UCSD-AML1 (cell line): Measurements from ENCODE around the gene ARL17B.
"Not testable (repeated sequence)": the region's sequence is repeated elsewhere in the genome, so short reads cannot be mapped to it uniquely, and the experiment has no call there.

Source experiments
- DNase-seq: peaks from one replicate; lab custom pipeline; 2025; ENCODE audit not compliant: unreplicated experiment; lab: John Stamatoyannopoulos, UW

The ARL17B gene

GRCh38 chr17:46290906-46291546, 70.5 kb downstream of the ARL17B start:
- DNase-seq: peak; percentile 26

GRCh38 chr17:46287587-46287986, 74.0 kb downstream of the ARL17B start:
- not testable (repeated sequence) for DNase-seq

DNA sequence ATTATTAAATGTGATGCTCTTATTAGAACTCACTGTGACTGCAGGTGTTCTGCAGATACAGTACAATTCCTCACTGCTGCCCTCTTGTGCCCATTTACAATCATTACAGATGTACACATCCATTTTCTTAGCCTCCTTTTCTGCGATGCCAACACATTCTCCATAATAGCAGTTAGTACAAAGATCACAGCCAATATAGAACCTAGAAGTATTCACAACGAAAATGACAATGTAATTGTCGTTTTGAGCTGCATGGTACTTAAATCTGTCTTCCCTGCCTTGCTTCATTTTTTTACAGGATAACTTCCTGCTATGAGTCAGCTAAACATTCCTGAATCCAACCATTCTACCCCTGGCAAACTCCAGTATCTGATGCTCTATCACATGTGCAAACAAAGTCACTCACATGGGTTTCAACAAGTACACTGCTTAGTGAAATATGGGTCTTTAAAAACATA, 74.8 kb downstream of the ARL17B start:
- not testable (repeated sequence) for DNase-seq

GRCh38 chr17:46285500-46285899, 76.1 kb downstream of the ARL17B start:
- DNase-seq: not testable (repeated sequence)

DNA sequence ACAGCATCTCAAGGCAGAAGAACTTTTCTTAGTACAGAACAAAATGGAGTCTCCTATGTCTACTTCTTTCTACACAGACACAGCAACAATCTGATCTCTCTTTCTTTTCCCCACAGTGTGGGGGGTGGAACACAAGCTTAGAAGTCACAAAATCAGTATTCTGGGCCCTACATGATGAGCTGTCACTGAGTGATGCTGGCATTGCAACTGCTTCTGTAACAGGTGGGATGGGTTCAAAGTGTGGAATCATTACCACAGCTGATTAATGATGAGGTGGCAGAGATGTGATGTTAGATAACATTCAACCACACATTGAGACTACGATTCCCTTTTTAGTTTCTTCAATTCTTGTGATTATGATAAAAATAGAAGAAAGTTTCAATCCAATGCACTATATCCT, 77.1 kb downstream of the ARL17B start:
- not testable (repeated sequence) for DNase-seq

- not testable (repeated sequence) for DNase-seq
These were observed 78.9 kb downstream of the ARL17B start for GRCh38 chr17:46282635-46283034.

GRCh38 chr17:46281336-46281735, 80.2 kb downstream of the ARL17B start:
- DNase-seq: not testable (repeated sequence)

DNA sequence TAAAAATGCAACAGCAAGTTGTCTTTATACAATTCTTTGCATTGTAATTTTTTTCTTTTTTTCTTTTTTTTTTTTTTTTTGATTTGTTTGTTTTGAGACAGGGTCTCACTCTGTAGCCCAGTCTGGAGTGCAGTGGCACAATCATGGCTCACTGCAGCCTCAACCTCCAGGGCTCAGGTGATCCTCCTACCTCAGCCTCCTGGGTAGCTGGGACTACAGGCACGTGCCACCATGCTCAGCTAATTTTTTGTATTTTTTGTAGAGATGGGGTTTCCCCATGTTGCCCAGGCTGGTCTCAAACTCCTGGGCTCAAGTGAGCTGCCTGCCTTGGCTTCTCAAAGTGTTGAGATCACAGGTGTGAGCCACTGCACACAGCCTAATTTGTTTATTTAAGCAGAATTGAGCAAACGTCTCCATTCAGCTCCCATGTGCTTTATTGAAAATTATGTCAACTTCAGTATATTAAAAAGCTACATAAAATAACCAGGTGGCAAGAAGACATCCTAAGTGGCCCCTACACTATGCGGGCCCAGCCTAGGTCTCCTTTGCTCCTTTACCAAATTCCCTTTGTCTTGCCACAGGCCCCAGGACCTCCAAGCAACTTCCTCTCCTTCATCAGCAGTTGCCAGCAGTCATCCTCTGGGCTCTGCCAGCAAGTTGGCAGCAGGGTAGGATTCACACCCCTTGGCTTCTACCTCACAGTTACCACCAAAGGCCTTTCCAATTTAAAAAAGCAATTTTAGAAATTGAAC, 84.7 kb downstream of the ARL17B start:
- DNase-seq: not testable (repeated sequence)

GRCh38 chr17:46274238-46274637, 87.3 kb downstream of the ARL17B start:
- no peak for DNase-seq

GRCh38 chr17:46273541-46274236, 87.9 kb downstream of the ARL17B start:
- no peak for DNase-seq

GRCh38 chr17:46270032-46270431, 91.5 kb downstream of the ARL17B start:
- no peak for DNase-seq

DNA sequence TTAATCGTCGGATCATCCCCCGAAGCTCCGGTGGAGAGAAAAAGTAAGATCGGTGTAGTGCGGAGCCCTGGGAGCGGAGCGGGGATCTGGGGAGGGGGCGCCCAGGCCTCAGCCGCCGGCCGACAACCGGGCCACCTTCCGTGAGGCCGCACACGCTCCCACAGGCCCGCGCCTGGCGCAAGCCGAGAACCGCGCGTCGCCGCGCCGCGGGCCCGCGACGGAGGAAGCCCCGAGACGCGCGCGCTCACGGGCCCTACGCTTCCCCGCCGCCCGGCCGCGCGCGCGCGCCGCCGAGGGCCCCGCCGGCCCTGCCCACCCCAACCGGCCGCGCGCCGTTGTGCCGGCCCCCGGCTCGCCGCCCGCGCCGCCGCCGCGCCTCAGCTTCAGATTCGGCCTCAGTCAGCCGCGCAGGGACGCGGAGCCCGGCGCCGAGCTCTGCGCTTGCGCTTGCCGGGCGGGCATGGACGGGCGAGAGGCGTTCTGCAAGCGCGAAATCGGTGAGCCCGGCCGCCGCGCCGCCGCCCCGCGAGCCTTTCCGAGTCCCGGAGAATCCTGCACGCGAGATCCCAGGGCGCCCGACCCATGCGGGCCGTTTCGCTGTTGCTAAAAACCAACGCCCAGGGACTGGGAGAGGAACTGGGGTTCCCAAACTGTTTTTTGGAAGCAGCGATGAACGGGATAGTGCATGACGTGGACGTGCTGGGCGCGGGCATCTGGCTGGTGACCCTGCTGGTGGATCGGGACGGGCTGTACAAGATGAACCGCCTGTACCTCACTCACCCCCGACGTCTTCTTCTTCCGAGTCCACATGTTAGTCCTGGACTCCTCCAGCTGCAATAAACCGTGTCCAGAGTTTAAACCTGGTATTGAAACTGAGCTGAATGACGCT, 94.7 kb downstream of the ARL17B start:
- DNase-seq: peak; percentile 84

GRCh38 chr17:46266063-46266655, 95.4 kb downstream of the ARL17B start:
- DNase-seq: not testable (repeated sequence)

- DNase-seq: peak; percentile 21
These were observed 96.9 kb downstream of the ARL17B start for GRCh38 chr17:46264456-46265198.

- DNase-seq: no peak
These were observed 99.3 kb downstream of the ARL17B start for GRCh38 chr17:46262271-46262670.

DNA sequence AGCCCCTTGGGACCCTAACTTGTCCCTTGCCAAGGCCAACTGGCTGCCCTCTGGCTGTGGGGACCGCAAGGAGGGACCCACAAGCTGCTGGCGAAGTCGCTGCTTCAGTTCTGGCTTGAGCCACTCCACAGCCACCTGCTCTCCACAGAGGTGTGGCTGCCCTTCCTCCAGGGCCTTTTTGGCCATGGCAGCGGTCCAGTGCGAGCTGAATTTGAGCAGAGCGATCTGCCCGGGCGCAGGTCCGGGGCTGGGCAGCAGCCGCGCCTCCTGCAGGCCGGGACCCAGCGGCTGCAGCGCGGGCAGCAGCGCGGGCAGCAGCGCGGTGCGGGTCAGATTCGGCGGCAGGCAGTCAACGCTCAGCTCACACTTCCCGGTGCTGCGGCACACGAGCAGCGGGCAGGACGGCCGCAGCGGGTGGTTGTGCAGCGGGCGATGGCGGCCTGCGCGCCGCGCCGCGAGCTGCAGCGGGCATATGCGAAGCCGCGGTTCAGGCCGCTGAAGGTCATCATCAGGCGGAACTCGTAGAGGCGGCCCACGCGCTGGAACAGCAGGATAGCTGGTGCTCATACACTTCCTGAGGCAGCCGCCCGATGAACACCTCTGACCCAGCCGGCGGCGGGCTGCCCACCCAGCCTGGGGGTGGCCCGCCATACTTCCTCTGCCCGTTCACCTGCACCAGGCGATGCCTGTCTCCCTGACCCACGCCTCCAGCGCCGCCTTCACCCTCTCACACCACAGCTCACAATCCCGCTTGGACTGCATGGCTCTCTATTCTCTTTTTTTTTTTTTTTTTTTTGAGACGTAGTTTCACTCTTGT, 101.5 kb downstream of the ARL17B start:
- peak; percentile 34 for DNase-seq

GRCh38 chr17:46256369-46256768, 105.2 kb downstream of the ARL17B start:
- not testable (repeated sequence) for DNase-seq

- DNase-seq: not testable (repeated sequence)
These were observed 107.4 kb downstream of the ARL17B start for GRCh38 chr17:46254215-46254614.

- peak; percentile 71 for DNase-seq
These were observed 107.8 kb downstream of the ARL17B start for GRCh38 chr17:46253722-46254121.
